Esophagus (tissue), 2 donors: ENCODE measurements around the gene TGFBR3. TPM values are rescaled to one million over a fixed set of nuclear protein-coding genes. Genes with fewer than 3 reads are reported as not detected.
A peak's percentile ranks its signal among the peaks of the same experiment; 100 is the strongest.

Experiments used
- H3K27ac ChIP-seq, 2 donors: one replicate each; pipeline ENCODE4 v1.5.1; 2013; ENCODE audit warnings: low read depth in 2 of 2, mild to moderate bottlenecking in 2 of 2, inconsistent platforms in 1 of 2, low read length in 1 of 2, moderate library complexity in 1 of 2
- H3K27me3 ChIP-seq, 2 donors: one replicate each; pipeline ENCODE4 v1.6.1; 2013; ENCODE audit warnings: low read length in 2 of 2, control low read depth in 1 of 2, mild to moderate bottlenecking in 1 of 2; ENCODE audit not compliant: insufficient read depth in 2 of 2, control insufficient read depth in 1 of 2
- H3K36me3 ChIP-seq, 2 donors: one replicate each; pipeline ENCODE4 v1.6.1; 2013; ENCODE audit warnings: low read length in 1 of 2; ENCODE audit not compliant: control insufficient read depth in 2 of 2, insufficient read depth in 2 of 2
- H3K4me1 ChIP-seq, 2 donors: one replicate each; pipeline ENCODE4 v1.6.1; 2013; ENCODE audit warnings: low read length in 1 of 2; ENCODE audit not compliant: control insufficient read depth in 2 of 2, insufficient read depth in 2 of 2
- H3K4me3 ChIP-seq, 2 donors: one replicate each; pipeline ENCODE4 v1.5.1; 2013; ENCODE audit warnings: low read length in 2 of 2, mild to moderate bottlenecking in 2 of 2, low read depth in 1 of 2, moderate library complexity in 1 of 2
- H3K9me3 ChIP-seq, 2 donors: one replicate each; pipeline ENCODE4 v1.6.1; 2013; ENCODE audit warnings: mild to moderate bottlenecking in 2 of 2, low read depth in 1 of 2, low read length in 1 of 2, moderate library complexity in 1 of 2; ENCODE audit not compliant: control insufficient read depth in 2 of 2, insufficient read depth in 1 of 2
- WGBS, 2 donors: extraction: QIAGEN DNeasy Blood & Tissue Kit; methylation state at CpG; one replicate each; pipeline ENCODE4 v1.1.7; 2013; 5-methylcytosine and 5-hydroxymethylcytosine counted together
- polyA plus RNA-seq, 2 donors: library from polyadenylated mRNA; stranded (reverse); fragments of 200-250 nt; gene quantifications; one replicate each; pipeline ENCODE4 v1.2.3, GENCODE V29; 2013
- donor health status: healthy with polysubstance abuse.
- donor health status: Bipolar disorder and iron deficiency.

TGFBR3 gene
- polyA plus RNA-seq, 2 donors, result 3.8 to 10.5 TPM

- Histone ChIP-seq H3K9me3 (no peaks in the 10 kb centered on the region), H3K36me3 (peaks cover 0 to 3% of the 10 kb centered on the region in 2 donors), H3K27me3 (no peaks in the 10 kb centered on the region), H3K4me3 (no peak overlapping the region), H3K27ac (no peak overlapping the region), H3K4me1 (peaks cover 4 to 7% of the 10 kb centered on the region in 2 donors)
- 79 to 87% methylated on average over 2 of the region's 2 CpGs for WGBS, 2 donors
These were observed 106.4 kb downstream of the TGFBR3 start for GRCh38 chr1:91779548-91780021.

DNA sequence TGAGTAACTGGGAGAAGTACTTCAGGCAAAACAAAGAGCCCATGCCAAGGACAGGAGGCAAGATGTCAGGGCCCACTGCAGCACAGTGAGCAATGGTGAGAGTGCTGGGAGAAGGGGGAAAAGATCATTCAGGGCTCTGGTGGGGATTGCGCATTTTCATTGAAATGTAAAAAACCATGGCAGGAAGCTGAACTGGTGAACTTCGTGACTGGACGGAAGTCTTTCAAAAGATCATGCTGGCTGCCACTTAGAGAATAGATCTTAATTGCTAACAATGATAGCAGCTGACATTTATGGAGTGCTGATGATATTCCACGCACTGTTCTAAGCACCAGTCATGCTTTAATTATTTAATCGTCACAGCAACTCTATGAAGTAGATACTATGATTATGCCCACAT is 107.0 kb downstream of the TGFBR3 start:
- H3K27ac ChIP-seq, result no peak overlapping the region
- H3K36me3 ChIP-seq, result peaks cover 0 to 3% of the 10 kb centered on the region in 2 donors
- H3K4me1 ChIP-seq, result peaks cover 4 to 7% of the 10 kb centered on the region in 2 donors
- H3K27me3 ChIP-seq, result no peaks in the 10 kb centered on the region
- 89% methylated on average over 5 of the region's 5 CpGs for WGBS, 2 donors
- no peak overlapping the region for H3K4me3 ChIP-seq
- H3K9me3 ChIP-seq, result no peaks in the 10 kb centered on the region

DNA sequence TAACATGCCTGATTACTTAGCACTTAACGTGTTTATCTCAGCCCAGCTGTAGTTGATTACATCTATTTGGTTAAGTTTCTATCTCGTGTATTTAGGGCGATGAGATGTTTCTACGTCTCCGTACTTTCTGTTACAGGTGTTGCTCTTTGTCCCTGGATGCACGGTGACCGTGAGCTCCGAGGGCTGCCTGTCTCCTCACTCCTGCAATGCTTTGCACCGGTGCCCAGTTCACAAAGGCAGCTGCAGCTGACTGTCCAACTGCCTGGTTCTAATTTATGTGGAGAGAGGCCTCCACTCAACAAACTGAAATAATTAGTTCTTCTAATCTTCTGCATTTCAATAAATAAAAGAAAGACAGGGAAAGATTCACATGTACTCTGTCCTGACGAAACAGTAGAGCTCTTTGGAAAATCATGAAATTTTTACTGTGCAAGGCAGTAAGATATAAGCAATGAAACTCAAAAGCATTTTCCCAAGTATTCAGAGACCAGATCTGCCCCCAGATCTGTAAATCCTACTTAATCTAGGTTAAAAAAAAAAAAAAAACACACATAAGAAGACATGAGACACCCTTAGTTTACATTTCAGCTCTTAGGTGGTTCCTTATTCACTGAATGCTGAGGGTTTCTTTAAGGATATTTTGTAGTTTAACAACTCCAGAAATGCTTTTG is 108.2 kb downstream of the TGFBR3 start:
- Histone ChIP-seq H3K4me1 (peaks cover 4 to 5% of the 10 kb centered on the region in 2 donors), H3K27ac (peak overlapping the region in 1 of 2 donors; percentile 19), H3K4me3 (no peak overlapping the region), H3K36me3 (peaks cover 0 to 2% of the 10 kb centered on the region in 2 donors), H3K9me3 (no peaks in the 10 kb centered on the region), H3K27me3 (no peaks in the 10 kb centered on the region)
- 45 to 49% methylated on average over 10 of the region's 10 CpGs for WGBS, 2 donors

- no peaks in the 10 kb centered on the region for H3K9me3 ChIP-seq
- 38 to 48% methylated on average over 1 of the region's 1 CpG for WGBS, 2 donors
- no peak overlapping the region for H3K4me3 ChIP-seq
These were observed 108.8 kb downstream of the TGFBR3 start for GRCh38 chr1:91777196-91777595.

GRCh38 chr1:91776068-91776794 is 109.7 kb downstream of the TGFBR3 start:
- H3K36me3 ChIP-seq, result no peaks in the 10 kb centered on the region
- WGBS, 2 donors, result 32 to 36% methylated on average over 3 of the region's 3 CpGs
- H3K27me3 ChIP-seq, result no peaks in the 10 kb centered on the region
- no peaks in the 10 kb centered on the region for H3K9me3 ChIP-seq
- H3K4me1 ChIP-seq, result peaks cover 4 to 5% of the 10 kb centered on the region in 2 donors
- peak overlapping the region in 1 of 2 donors; percentile 34 for H3K27ac ChIP-seq
- no peak overlapping the region for H3K4me3 ChIP-seq

More at GRCh38 chr1:91777196-91777595, 108.8 kb downstream of the TGFBR3 start:
- Histone ChIP-seq H3K36me3 (no peaks in the 10 kb centered on the region), H3K4me1 (peaks cover 4 to 5% of the 10 kb centered on the region in 2 donors), H3K27me3 (no peaks in the 10 kb centered on the region), H3K27ac (peak overlapping the region in 1 of 2 donors; percentile 19)

- peak overlapping the region; percentile 11 to 37 for H3K27ac ChIP-seq
- H3K4me1 ChIP-seq, result peaks cover 4 to 5% of the 10 kb centered on the region in 2 donors
- H3K27me3 ChIP-seq, result no peaks in the 10 kb centered on the region
- WGBS, 2 donors, result 79 to 84% methylated on average over 6 of the region's 6 CpGs
- H3K9me3 ChIP-seq, result no peaks in the 10 kb centered on the region
- no peaks in the 10 kb centered on the region for H3K36me3 ChIP-seq
- no peak overlapping the region for H3K4me3 ChIP-seq
These were observed 110.7 kb downstream of the TGFBR3 start for GRCh38 chr1:91775227-91775626.

DNA sequence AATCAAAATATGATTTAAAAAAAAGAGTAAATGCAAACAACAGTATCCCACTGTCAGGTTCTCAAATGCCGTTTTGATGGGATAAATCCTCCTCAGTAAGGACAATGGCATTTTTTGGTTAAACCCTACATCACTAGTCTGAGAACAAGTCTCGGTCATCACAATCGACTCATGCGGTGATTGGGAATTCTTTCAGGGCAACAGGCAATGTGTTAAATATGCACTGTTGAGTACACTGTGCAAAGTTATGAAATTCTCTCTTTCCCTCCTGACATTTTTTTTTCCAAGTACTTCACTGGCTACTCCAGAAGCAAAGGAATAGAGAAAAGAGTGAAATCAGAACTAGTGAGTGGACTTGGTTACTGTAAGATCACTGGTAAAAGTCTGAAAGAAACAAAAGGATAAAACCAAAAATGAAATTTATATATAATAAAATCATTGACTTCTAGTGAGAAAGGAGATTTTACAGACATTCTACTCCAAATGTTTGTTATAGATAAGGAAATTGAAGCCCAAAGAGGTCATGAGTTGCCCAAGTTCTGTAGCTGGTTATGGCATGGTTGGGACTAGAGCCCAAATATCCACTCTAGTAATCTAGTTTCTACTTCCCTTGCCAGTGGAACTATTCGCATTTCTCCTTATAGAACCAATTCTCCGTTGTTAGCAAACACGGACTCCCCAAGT is 111.3 kb downstream of the TGFBR3 start:
- H3K36me3 ChIP-seq, result no peaks in the 10 kb centered on the region
- no peaks in the 10 kb centered on the region for H3K27me3 ChIP-seq
- 81 to 88% methylated on average over 7 of the region's 7 CpGs for WGBS, 2 donors
- peaks cover 4 to 5% of the 10 kb centered on the region in 2 donors for H3K4me1 ChIP-seq
- H3K4me3 ChIP-seq, result no peak overlapping the region
- H3K27ac ChIP-seq, result peak overlapping the region in 1 of 2 donors; percentile 37
- no peaks in the 10 kb centered on the region for H3K9me3 ChIP-seq

DNA sequence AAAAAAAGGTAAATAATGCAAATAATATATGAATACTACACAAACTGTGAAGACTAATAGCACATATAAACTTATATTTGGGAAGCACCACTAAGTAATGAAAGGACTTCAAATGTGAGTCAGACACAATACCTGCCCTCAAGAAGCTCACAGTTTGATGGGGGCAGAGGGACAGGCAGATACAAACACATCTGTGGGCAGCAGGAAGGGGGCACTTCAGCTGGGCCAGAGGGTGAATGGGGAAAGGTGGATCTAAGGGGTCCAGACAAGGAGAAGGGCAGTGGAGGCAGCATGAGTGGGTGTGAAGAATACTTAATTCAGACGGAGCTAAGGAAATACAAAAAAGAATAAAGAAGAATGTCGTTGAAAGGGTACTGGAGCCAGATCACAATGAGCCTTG is 114.2 kb downstream of the TGFBR3 start:
- Histone ChIP-seq H3K27ac (no peak overlapping the region), H3K9me3 (no peaks in the 10 kb centered on the region), H3K27me3 (no peaks in the 10 kb centered on the region), H3K4me3 (no peak overlapping the region), H3K36me3 (no peaks in the 10 kb centered on the region), H3K4me1 (peaks cover 0 to 3% of the 10 kb centered on the region in 2 donors)
- WGBS, 2 donors, result 85 to 89% methylated on average over 2 of the region's 2 CpGs

- no peaks in the 10 kb centered on the region for H3K9me3 ChIP-seq
- peak overlapping the region in 1 of 2 donors; percentile 42 for H3K27ac ChIP-seq
- 78 to 79% methylated on average over 4 of the region's 4 CpGs for WGBS, 2 donors
- no peaks in the 10 kb centered on the region for H3K4me1 ChIP-seq
- H3K4me3 ChIP-seq, result no peak overlapping the region
- no peaks in the 10 kb centered on the region for H3K27me3 ChIP-seq
- H3K36me3 ChIP-seq, result no peaks in the 10 kb centered on the region
These were observed 115.2 kb downstream of the TGFBR3 start for GRCh38 chr1:91770667-91771268.
